ENCODE measurements around the gene FAIM2. TPM values are rescaled to one million over a fixed set of nuclear protein-coding genes. Genes with fewer than 3 reads are reported as not detected.

Gene FAIM2
- total RNA-seq, 2 donors from 2014 or later = 1.0 to 4.9 TPM

DNA sequence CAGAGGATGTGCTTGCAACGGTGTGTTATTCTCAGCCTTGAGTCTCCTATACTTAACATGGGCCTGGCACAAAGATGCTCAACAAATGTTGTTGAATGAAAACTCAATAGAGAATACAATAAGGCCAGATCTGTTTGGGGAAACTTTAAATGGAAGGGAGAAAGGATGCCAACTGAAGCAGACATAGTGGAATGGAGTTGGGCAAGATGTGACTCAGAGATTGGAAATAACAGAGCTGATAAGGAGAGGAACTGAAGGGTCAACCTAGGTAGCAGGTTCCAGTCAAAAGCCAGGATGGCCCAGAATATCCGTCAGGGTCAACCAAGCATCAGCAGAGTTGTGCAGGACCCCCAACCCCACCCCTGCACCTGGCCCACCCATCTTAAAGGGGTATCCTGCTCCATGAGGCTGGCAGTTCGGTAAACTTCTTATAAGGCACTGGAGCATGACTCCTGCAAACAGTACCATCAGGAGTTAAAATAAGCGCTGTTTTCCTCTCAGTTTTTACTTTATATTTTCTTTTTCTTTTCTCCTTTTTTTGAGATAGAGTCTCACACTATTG lies 59.7 kb downstream of the FAIM2 start:
- no peak overlapping the region for H3K27ac ChIP-seq
- DNase-seq (no peak), ATAC-seq (no peak)
- H3K9me3 ChIP-seq = no peaks in the 10 kb centered on the region
- H3K4me1 ChIP-seq = peaks cover 15% of the 10 kb centered on the region
- intact Hi-C loops (cut with DNase I) = no loop called here
- H3K4me3 ChIP-seq = no peak overlapping the region
- WGBS, 2 donors = 98% methylated on average over 4 of the region's 4 CpGs
- H3K36me3 ChIP-seq (replicated peaks in 1 of 2; ENCODE audit: insufficient read depth in 1 of 2, low read depth in 2 of 2) = no peaks in the 10 kb centered on the region
- TF ChIP-seq, protein P1, sequence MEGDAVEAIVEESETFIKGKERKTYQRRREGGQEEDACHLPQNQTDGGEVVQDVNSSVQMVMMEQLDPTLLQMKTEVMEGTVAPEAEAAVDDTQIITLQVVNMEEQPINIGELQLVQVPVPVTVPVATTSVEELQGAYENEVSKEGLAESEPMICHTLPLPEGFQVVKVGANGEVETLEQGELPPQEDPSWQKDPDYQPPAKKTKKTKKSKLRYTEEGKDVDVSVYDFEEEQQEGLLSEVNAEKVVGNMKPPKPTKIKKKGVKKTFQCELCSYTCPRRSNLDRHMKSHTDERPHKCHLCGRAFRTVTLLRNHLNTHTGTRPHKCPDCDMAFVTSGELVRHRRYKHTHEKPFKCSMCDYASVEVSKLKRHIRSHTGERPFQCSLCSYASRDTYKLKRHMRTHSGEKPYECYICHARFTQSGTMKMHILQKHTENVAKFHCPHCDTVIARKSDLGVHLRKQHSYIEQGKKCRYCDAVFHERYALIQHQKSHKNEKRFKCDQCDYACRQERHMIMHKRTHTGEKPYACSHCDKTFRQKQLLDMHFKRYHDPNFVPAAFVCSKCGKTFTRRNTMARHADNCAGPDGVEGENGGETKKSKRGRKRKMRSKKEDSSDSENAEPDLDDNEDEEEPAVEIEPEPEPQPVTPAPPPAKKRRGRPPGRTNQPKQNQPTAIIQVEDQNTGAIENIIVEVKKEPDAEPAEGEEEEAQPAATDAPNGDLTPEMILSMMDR (IDR thresholded peaks at IDR 0.05) = no peak
- no peak for TF ChIP-seq POLR2A (IDR thresholded peaks at IDR 0.05)
- H3K27me3 ChIP-seq = no peaks in the 10 kb centered on the region

DNA sequence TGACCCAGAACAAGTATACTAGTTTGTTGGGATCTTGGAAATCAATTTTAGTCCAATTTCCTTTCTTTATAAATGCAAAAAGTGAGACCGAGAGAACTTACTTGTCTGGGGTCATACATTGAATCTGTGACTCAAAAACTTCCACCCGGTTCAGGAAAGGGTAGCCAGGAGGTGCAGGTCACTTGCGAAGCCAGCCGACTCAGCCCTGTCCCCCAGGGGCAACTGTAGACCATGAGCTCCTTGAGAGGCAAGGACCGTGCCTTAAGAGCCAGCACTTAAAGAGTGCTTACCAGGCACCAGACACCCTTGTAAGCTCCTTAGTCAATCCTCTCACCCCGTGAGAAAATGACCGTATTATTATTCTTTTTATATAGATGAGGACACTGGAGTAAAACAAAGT lies 60.3 kb downstream of the FAIM2 start:
- no peaks in the 10 kb centered on the region for H3K9me3 ChIP-seq
- peak overlapping the region; percentile 84 to 91 (median 88) for H3K27ac ChIP-seq
- H3K4me1 ChIP-seq = peaks cover 15% of the 10 kb centered on the region
- WGBS, 2 donors = 78 to 90% methylated on average over 7 of the region's 7 CpGs
- intact Hi-C loops (cut with DNase I) = no loop called here
- H3K4me3 ChIP-seq = peak overlapping the region; percentile 50 to 82
- no peaks in the 10 kb centered on the region for H3K27me3 ChIP-seq
- ATAC-seq (no peak), DNase-seq (no peak)
- no peaks in the 10 kb centered on the region for H3K36me3 ChIP-seq (replicated peaks in 1 of 2; ENCODE audit: insufficient read depth in 1 of 2, low read depth in 2 of 2)
- TF ChIP-seq, protein P1 (IDR thresholded peaks at IDR 0.05) = no peak
- TF ChIP-seq POLR2A (IDR thresholded peaks at IDR 0.05) = no peak

DNA sequence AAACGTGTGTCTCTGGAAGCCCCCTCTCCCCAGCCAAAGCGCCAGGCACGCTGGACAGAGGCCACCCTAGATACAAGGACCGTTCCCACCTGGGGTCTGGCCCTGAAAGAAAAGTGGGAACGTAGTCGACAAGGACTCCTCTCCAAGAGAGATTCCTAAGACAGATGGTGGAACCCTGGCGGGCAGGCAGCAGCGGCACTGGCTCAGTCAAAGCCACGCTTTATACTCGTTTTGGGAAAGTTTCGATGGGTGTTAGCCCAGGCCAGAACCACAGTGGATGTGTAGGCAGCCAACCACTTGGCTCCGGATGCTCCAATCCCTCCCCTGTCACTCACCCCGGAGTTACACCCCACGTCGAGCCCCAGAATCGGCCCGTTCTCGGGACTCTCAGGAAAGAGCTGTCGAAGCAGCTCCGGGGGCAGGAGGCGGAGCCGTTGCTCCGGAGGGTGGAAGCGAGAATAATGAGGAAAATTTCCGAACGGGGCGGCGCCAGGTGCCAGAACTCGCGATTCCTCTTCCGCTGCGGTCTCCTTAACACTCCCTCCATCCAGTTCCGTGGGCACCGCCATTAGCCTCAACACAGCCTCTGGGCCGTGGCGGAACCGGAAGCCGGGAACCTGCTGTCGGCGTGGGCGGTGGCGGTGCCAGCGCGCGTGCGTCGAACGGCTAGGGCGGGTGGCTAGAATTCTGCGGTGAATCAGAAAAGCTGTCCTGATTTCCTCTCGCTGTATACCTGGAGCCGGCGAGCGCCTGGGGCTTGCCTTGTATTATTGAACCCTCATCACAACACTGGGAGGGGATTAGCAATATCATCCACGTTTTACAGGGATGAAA lies 61.0 kb downstream of the FAIM2 start, which contains the start of gene BCDIN3D:
TSS of gene BCDIN3D (minus strand) at position 588 of the 834 bp plus-strand sequence. CDS start at position 569, 19 bp downstream.
- 1 to 2% methylated on average over 19 to 55 of the region's 55 CpGs for WGBS, 2 donors
- peak; percentile 91 to 94 (median 94) for DNase-seq
- intact Hi-C loops (cut with DNase I) = no loop called here
- Histone ChIP-seq H3K36me3 (replicated peaks in 1 of 2; ENCODE audit: insufficient read depth in 1 of 2, low read depth in 2 of 2) (no peaks in the 10 kb centered on the region), H3K27ac (peak within 1 kb of the TSS; percentile 84 to 91 (median 88)), H3K9me3 (no peaks in the 10 kb centered on the region), H3K27me3 (no peaks in the 10 kb centered on the region), H3K4me1 (peaks cover 15% of the 10 kb centered on the region), H3K4me3 (peak within 1 kb of the TSS; percentile 50 to 82)
- ATAC-seq = peak; percentile 97
- TF ChIP-seq, protein P1 (IDR thresholded peaks at IDR 0.05) = no peak
- TF ChIP-seq POLR2A (IDR thresholded peaks at IDR 0.05) = peak; percentile 74 to 92 (median 88)

DNA sequence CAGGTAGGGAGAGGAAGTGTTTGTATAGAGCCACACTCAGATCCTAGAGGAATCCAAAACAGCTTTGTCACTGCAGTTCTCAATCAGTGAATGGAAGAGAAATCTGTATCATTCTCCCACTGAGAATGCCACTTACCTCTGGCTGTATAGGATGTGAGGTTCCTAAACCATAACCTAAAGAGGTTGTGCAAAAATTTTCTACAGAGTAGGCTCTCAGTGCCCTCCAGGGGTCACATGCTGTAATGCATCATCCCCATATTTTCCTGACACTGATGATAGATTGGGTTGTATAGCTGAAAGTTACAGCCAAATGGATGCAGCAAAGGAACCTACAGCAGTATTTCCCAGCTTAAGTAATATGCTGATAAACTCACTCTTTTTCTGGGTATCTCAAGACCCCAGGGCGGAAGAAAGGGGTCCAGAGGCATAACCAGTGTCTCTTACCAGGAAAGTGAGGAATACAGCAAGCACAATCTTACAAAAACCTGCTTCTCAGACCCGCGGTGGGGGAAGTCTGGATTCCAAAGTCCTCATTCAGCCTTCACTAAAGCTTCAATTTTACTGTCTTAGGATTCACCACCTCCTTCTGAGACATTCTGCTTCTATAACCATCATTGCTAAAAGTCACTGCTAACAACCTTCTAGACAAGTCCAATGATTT lies 64.6 kb downstream of the FAIM2 start:
- H3K4me3 ChIP-seq = no peak overlapping the region
- no peak for TF ChIP-seq POLR2A (IDR thresholded peaks at IDR 0.05)
- TF ChIP-seq, protein P1 (IDR thresholded peaks at IDR 0.05) = peak; percentile 25 to 62 (median 54)
- H3K36me3 ChIP-seq (replicated peaks in 1 of 2; ENCODE audit: insufficient read depth in 1 of 2, low read depth in 2 of 2) = no peaks in the 10 kb centered on the region
- no peaks in the 10 kb centered on the region for H3K27me3 ChIP-seq
- no peak overlapping the region for H3K27ac ChIP-seq
- intact Hi-C loops (cut with DNase I) = no loop called here
- H3K4me1 ChIP-seq = peaks cover 15% of the 10 kb centered on the region
- WGBS, 2 donors = 40 to 45% methylated on average over 3 of the region's 3 CpGs
- ATAC-seq (no peak), DNase-seq (peak in 2 of 4 donors; percentile 35 to 36)
- H3K9me3 ChIP-seq = no peaks in the 10 kb centered on the region
